HG03521 (cell line): ENCODE measurements around the gene TMEM250.
"Not testable (repeated sequence)": the region's sequence is repeated elsewhere in the genome, so short reads cannot be mapped to it uniquely, and the experiment has no call there.

Experiments used
- ATAC-seq: cut with Tn5 transposase; IDR thresholded peaks from one replicate; pipeline ENCODE4 v1.9.1; 2021; ENCODE audit warnings: mild to moderate bottlenecking, moderate library complexity; ENCODE audit not compliant: unreplicated experiment

Gene TMEM250, protein sequence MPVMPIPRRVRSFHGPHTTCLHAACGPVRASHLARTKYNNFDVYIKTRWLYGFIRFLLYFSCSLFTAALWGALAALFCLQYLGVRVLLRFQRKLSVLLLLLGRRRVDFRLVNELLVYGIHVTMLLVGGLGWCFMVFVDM

DNA sequence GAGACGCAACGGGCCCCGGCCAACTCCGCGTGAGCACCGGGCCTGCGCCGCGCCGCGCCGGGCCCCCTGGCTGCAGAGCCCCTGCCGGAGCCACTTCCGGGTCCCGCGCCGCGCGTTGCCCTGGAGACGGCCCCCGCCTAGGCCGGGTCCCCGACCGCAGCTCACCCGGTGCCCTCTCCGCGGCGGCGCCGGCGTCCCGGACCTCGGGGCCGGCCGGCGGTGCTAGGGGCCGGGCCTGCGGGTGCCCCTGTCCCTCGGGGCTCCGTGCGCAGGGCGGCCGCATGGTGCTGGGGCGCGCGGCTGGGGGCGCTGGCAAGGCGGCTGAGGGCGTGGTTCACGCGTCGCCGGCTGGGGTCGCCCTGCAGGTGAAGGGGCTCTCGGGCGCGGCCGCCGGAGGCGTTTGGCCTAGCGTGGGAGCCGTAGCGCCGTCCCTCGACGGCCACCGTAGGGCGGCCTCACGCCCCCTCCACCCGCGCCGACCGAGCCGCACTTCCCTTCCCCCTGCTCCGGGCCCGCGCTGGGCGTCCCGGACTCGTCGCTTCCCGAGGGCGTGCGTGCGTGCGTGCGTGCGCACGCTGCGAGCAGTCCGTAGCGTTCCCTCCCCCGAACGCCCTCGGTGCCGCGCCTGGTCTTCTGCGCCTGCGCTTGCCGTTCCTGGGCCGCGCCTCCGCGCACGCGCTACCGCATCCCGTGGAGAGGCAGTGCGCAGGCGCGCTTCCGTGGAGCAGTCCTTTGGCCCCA, at the start of gene TMEM250:
TSS of gene TMEM250 (minus strand) at position 556 of the 741 bp plus-strand sequence. CDS start 1,975 bp downstream, outside the sequence.
- peak; percentile 73 for ATAC-seq

DNA sequence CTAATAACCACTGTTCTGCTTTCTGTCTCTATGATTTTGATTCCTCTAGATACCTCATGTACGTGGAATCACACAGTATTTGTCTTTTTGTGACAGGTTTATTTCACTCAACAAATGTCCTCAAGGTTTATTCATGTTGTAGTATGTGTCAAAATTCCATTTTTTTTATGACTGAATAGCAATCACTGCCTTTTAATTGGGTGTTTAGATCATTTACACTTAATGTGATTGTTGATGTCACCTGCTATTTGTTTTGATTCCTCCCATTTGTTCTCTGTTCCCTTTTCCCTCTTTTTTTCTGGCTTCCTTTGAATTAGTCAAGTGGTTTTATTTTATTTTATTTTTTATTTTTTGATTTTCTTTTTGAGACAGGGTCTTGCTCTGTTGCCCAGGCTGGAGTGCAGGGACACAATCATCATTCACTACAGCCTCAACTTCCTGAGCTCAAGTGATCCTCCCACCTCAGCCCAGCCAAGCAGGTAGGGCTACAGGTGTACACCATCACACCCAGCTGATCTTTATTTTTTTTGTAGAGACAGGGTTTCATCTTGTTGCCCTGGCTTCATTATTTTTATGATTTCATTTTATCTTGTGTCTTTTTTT, 44.7 kb upstream of the TMEM250 start:
- ATAC-seq = no peak

DNA sequence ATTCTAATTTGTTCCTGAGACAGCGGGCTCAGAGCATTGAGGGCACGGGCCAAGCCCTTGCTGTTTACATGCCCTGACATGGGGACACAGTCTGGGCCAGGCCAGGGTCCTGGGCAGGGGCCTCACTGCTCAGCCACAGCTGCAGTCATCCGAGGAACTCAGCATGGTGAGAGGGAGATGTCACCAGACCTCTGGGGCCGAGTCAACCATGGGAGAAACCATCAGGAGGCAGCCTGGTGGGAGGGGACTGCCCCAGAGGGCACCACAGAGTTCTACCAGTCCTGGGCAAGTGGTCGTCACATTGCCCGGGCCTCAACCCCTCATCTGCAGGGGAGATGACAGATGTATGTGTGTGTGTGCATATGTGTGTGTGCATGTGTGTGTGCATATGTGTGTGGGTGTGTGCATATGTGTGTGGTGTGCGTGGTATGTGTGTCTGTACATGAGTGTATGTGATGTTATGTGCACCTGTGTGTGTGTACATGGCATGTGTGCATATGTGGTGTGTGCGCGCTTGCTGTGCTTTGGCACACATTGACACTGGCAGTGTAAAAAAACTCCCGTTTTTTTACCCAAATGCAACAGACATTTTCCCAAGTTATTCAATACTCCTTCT, 42.4 kb upstream of the TMEM250 start:
- ATAC-seq = no peak

DNA sequence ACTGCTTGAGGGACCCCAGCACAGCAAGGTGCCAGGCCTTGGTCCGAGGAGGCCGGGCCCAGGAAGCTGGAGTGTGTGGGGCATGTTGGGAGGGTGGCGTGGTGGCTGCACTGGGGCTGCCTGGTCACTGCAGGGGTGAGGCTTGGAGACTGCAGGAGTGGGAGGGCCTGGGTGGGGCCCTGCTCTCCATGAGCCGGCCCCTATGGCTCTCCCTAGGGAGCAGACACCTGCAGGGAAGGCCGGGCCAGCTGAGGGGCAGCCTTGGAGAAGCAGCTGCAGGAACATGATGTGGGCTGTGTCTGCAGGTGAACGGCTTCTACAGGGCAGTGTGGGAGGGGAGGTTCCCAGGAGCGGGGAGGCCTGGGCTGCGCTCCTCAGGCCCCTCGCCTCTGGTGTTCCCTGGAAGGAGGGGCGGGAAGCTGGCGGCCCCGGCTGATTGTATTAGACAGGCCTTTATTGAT, 41.7 kb upstream of the TMEM250 start:
- ATAC-seq = no peak

DNA sequence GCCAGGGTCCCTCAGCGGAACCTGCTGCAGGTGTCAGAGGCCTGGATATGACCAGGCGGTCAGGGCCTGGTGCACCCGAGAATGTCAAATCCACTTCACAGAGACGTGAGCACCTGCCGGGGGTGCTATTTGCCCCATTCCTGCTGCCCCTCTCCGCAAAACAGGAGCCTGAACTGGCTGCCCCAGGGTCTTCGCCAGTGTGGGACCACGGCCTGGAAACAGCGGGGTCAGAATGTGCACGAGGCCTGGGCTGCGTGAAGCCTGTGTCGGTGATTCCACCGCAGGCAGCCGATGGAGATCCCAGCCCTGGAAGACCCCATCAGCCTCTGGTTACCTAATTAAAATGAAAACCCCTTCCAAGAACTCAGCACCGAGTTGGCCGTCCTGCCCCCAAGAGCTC, 41.2 kb upstream of the TMEM250 start:
- no peak for ATAC-seq

DNA sequence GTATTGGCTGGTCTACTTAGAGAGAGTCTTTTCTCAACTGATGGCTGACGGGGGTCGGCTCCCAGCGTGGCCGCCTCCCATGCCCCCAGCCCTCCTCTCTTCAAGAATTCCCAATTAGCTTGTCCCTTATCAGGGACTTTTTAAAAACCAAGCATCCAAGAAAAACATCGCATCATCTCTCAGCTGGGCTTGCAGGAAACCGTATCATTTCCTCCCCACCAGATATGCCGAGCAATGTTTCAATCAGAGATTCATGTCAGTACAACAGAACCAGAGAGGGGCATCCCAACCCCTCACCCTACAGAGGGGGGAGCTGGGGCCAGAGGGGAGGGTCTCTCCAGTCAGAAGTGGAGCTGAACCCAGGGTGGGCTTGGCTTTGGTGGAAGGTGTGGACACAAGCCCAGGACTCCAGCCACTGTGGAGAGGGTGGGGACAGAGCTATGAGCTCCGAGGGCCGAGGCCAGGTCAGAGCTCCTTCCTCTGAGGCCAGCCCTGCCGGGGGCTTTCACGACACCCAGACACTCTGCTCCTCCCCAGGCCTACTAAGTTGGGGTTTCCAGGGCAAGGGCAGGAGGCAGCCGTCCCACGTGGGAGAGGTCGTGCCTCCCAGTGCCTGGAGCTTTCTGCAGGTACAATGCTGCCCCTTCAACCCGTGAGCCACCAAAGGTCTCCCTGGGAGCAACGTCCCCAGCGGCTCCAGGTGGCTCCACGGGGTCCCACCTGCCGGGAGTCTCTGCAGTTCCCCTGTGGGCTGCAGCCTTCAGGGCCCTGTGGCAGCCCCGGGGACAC, 39.0 kb upstream of the TMEM250 start:
- no peak for ATAC-seq

DNA sequence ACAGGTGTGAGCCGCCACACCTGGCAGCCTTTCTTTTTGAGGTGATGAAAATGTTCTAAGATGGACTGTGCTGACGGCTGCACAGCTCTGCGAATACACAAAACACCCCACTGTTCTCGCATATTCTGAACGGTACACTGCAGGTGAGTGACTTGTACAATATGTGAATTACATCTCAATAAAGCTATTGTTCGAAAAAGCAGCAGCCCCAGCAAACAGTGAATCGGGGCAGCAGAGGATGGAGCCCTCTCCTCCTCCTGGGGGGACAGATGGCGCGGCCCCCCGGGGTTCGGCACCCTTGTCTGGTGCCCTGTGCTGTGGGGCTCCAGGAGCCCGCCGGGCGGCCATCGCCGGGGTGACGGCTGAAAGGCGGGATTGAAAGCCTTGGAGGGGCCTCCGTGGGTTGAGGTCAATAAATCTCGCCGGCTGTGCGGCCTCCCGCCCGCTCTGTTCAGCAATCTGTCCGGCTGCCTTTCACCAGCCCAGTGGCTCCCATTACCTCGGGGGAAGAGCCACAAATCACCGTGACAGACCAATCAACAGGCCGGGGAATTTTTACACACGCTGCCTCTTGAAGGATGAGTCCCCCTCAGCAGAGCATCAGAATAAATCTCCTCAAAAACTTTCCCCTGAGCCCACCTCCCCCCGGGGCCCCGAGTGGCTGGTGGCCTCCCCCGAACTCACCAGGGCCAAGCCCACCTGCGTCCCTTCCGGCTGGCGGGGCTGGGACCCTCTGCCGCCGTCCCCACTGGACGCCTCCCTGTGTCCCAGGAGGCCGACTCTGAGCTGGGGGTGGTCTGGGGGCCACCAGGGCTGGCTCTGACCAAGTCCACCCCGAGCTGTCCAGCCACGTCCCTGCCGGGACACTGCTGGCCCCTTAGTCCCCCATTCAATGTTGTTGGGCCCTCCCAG, 37.8 kb upstream of the TMEM250 start:
- no peak for ATAC-seq

DNA sequence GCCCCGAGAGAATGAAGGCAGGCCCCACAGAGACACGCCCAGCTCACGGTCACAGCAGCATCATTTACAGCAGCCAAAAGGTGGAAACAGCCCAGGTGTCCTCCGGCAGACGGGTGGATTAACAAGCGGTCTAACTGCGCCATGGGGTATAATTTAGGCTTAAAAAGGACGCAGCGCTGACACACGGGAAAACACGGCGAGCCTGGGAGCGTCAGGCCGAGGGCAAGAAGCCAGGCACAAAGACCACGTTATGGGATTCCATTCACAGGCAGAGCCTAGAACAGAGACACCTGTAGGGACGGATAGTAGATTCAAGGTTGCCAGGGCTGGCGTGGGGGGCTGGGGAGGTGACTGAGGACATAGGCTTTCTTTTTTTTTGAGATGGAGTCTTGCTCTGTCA, 36.9 kb upstream of the TMEM250 start:
- ATAC-seq = no peak

DNA sequence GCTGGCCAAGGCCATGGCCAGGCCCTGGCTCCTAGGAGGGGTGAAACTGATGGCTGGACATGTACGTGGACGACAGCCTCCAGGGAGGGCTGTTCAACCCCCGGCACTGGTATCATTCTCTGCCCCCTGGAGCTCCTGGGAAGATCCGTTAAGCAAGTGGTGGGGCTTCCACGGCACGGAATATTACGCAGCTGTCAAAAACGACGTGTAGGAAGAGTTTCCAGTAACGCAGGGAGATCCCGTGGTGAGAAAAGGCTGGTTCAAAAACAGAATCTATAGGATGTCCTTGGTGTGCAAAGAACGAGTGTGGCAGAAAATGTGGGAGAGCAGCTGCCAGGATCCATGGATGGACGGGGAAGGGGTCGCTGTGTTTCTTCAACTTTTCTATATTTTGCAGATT, 36.3 kb upstream of the TMEM250 start:
- ATAC-seq = no peak

DNA sequence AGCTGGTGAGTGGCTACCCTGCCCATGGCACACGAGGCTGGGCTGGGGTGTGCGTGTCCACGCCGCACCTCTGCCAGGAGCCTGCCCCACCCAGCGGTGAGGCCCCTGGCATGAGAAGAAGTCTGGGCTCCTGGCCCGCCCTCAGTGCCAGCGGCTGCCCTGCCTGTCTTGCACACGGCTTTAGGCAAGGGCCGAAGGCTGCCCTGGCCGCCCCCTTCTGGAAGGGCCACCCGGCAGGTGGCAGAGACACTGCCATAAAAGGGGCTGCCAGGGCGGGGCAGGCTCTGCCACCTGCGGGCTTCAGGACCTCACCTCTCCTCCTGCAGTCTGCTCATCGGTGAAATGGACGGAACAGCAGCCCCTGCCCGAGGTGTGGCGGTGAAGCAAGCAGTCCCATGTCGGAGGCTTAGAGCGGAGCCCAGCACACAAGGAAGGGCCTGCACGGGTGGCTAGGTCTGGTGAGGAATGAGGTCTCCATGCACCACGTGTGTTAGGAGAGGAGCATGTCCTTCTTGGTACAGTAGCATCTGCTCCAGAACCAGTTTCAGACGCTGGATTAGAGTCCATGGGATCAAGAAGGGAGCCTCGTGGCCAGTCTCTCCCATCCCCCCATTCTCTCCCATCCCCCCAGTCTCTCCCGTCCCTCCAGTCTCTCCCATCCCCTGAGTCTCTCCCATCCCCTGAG, 34.8 kb upstream of the TMEM250 start:
- no peak for ATAC-seq

DNA sequence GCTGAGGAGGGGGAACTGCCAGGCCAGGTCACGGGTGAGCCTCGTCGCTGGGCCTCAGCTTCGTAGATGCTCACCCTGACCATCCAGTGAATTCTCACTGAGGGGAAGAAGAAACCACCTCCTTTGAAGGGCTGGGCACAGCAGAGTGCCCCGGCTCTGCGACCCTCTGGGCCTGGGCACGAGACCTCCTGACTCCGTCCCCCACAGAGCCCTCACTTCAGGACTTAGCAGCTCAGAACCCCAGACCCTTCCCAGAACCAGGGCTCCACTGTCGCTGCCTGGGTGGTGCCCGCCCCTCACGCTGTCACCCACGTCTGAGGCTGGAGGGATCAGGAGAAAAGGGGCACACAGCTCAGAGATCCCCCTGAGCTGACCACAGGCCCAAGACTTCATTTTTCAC, 34.3 kb upstream of the TMEM250 start:
- no peak for ATAC-seq

DNA sequence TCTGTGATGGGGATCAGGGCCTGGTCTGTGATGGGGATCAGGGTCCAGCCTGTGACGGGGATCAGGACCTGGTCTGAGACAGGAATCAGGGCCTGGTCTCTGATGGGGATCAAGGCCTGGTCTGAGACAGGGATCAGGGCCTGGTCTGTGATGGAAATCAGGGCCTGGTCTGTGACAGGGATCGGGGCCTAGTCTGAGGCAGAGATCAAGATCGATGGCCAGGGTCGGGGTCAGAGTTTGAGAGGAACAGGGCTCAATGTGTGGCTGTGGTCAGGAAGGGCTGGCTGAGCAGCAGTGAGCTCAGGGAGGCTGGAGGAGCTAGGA, 33.8 kb upstream of the TMEM250 start:
- no peak for ATAC-seq

DNA sequence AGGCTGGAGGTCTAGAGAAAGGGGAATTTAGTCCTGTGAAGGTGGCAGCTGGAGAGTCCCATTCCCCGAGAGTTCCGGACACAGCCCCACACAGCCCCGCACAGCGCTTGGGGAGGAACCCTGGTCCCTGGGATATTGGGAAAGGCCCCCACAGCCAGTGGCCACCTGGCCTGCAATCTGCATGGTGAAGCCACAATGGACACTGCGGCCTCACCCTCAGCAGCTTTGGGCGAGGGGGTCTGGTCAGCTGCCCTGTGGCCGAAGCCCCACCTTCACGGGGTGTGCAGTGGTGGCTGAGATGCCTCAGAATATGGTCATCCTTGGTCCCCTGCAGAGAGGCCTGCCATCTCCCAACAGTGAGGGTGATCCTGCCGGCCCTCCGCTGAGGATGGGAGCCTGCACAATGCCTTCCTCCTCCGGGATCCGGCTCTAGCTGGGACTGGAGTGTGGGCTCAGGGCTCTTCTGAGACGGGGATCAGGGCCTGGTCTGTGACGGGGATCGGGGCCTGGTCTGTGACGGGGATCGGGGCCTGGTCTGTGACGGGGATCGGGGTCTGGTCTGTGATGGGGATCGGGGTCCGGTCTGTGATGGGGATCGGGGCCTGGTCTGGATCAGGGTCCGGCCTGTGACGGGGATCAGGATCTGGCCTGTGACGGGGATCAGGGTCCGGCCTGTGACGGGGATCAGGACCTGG, 33.3 kb upstream of the TMEM250 start:
- no peak for ATAC-seq

DNA sequence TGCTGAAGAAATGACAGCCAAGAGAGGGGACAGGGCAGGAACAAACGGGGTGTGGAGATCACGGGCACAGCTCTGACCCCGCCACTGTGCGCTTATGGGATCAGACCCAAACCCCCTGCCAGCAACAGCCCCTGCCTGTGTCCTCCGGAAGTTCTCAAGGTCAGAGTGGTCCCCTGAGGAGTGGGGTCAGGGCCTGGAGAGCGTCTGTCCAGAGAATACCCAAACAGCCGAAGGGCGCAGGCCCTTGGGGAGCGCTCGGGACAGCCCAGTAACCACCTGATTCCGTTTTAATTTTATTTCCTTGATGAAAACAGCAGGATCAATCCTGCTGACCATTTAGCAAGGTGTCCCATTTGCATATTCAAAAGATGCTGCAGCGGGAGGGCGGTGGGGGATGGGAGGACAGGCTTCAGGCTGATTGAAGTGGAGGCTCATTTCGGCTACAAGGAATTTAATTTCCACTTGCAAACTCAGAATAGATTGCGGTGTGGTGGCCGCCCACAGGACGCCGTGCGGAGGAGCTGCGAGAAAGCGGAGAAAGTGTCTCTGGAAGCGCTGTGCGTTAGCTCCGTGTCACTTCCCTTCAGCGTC, 32.6 kb upstream of the TMEM250 start:
- ATAC-seq = no peak

DNA sequence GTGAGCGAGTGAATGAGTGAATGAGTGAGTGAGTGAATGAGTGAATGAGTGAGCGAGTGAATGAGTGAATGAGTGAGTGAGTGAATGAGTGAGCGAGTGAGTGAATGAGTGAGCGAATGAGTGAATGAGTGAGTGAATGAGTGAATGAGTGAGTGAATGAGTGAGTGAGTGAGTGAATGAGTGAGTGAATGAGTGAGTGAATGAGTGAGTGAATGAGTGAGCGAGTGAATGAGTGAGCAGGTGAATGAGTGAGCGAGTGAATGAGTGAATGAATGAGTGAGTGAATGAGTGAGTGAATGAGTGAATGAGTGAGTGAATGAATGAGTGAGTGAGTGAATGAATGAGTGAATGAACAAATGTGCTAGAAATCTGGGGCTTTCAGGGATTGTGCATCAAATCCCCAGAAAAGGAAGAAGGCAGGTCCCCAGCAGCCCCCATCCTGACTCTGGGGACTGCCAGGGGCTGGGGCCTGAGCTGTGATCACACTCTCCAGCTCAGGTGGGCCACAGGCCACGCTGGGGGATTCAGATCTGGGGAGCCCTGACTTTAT, 32.1 kb upstream of the TMEM250 start:
- not testable (repeated sequence) for ATAC-seq

DNA sequence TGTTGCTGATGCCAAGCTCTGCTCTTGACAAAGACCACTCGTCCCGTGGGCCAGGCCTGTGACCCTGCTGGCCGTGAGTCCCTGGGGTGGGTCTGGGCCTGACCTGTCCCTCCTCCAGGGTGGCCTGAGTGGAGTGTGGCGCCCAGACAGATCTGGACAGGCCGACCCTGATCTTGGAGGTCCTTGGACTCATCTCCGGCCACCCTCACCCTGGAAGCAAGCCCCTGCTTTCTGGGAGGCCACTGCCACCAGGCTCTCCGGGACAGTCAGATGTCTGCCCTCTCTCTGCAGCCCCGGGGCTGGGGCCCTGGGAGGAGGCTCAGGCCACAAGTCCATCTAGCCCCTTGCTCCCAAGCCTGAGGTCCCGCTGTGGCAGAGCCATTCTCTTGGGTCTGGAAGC, 31.2 kb upstream of the TMEM250 start:
- no peak for ATAC-seq

DNA sequence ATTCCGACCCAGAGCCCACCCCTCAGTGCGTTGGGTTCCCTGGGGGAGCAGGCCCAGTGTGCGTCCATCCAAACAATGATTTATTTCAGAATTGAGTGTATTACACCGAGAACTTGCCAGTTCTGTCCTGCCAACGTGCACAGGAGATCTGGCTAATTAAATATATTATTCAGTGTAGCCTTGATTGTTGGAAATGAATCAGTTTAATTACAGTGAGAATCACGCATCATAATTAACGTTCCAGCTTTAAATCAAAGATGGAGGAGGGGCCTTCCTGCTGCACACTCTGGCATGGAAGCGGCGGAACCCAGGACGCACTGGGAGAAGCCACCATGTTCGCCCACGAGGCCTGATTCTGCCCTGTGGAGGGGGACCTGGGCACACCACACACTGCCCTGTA, 30.7 kb upstream of the TMEM250 start:
- no peak for ATAC-seq

DNA sequence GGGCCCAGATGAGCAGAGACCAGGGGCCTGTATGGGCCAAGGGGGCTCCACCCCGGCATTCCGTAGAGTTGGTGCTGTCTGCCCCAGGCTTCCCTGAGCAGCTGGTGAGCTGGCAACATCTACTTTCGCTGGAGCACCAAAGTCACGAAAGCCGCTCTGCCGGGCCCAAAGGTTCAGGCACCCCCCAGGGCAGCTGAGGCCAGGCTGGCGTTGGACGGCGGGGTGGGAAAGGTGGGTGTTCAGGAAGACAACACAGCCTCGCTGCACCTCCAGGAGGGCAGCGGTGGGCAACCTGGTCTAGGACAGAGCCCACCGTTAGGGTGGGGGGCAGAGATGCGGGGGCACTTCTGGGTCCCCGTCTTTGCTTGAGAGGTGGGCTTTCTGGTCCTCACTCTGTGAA, 30.1 kb upstream of the TMEM250 start:
- ATAC-seq = no peak
